GM12878 (cell line): Measurements from ENCODE around the gene DDX27. TPM values are rescaled to one million over a fixed set of nuclear protein-coding genes. Genes with fewer than 3 reads are reported as not detected.

Source experiments
- ATAC-seq: fragments of 200-7000 bp; cut with Tn5 transposase; 3 replicates; pipeline ENCODE4 v1.9.1; 2020; ENCODE audit warnings: mild to moderate bottlenecking, moderate library complexity
- BruUV-seq: library from RNA; stranded (reverse); fragments of 400-500 nt; replicated peaks from 2 replicates; lab custom pipeline; 2021; lab: Mats Ljungman, UMichigan
- CTCF ChIA-PET: fragments of 300-600 bp; sonication (Branson Sonifier 250); formaldehyde crosslinking; extraction: SDS; loops from one replicate; lab custom pipeline; 2021; ENCODE audit warnings: inconsistent platforms; lab: Yijun Ruan, JAX
- POLR2A ChIA-PET: fragments of 350-600 bp; formaldehyde crosslinking; extraction: SDS; loops from one replicate; lab custom pipeline; 2021; ENCODE audit warnings: inconsistent platforms; lab: Charles Lee
- RAD21 ChIA-PET: fragments of 300-600 bp; sonication (Branson Sonifier 250); formaldehyde crosslinking; loops from one replicate; lab custom pipeline; 2023; ENCODE audit warnings: antibody characterized with exemption; ENCODE audit not compliant: unreplicated experiment; lab: Charles Lee
- SMC1A ChIA-PET: fragments of 300-600 bp; sonication (Branson Sonifier 250); formaldehyde crosslinking; loops from one replicate; lab custom pipeline; 2023; ENCODE audit not compliant: unreplicated experiment, uncharacterized antibody; lab: Charles Lee
- DNase-seq: peaks from one replicate; pipeline ENCODE4 v3.0.0-alpha.2; 2011; ENCODE audit warnings: low read depth, low spot score
- FAIRE-seq: peaks from 3 replicates; lab custom pipeline; 2011; peaks lifted over from hg19 to GRCh38; lab: Jason Lieb, UNC
- H2AFZ ChIP-seq: 2 replicates; pipeline ENCODE4 v1.6.0; 2011; ENCODE audit warnings: low read depth, low read length, control low read depth; ENCODE audit not compliant: control insufficient read depth
- H3K27ac ChIP-seq: 2 replicates; pipeline ENCODE4 v1.5.1; 2011; ENCODE audit warnings: control low read depth; ENCODE audit not compliant: control insufficient read depth, insufficient read depth
- H3K27me3 ChIP-seq, 2 experiments: replicated peaks in 1 of 2; 2 replicates each; pipeline versions ENCODE4 v1.6.0 to v1.6.1; 2011; ENCODE audit warnings: low read length in 1 of 2; ENCODE audit not compliant: control insufficient read depth in 2 of 2, insufficient read depth in 2 of 2
- H3K36me3 ChIP-seq, 2 experiments: 2 replicates each; pipeline ENCODE4 v1.5.1; 2011; ENCODE audit warnings: low read length in 1 of 2; ENCODE audit not compliant: control insufficient read depth in 2 of 2, insufficient read depth in 2 of 2
- H3K4me1 ChIP-seq: 2 replicates; pipeline ENCODE4 v1.6.1; 2011; ENCODE audit warnings: mild to moderate bottlenecking, low read length, moderate library complexity, mixed read lengths; ENCODE audit not compliant: control insufficient read depth, insufficient read depth
- H3K4me2 ChIP-seq: 2 replicates; pipeline ENCODE4 v1.6.0; 2011; ENCODE audit warnings: control low read depth; ENCODE audit not compliant: control insufficient read depth, insufficient read depth
- H3K4me3 ChIP-seq: fragments of 200-600 bp; sonication (generic); 2 replicates; pipeline ENCODE4 v1.5.1; 2016
- H3K79me2 ChIP-seq: 2 replicates; pipeline ENCODE4 v1.6.0; 2011; ENCODE audit warnings: low read length; ENCODE audit not compliant: control insufficient read depth, insufficient read depth
- H3K9ac ChIP-seq: 2 replicates; pipeline ENCODE4 v1.8.0; 2011; ENCODE audit warnings: low read length, control low read depth, mixed read lengths; ENCODE audit not compliant: control insufficient read depth, insufficient read depth
- H3K9me3 ChIP-seq: replicated peaks from 3 replicates; pipeline ENCODE4 v1.5.1; 2011; ENCODE audit warnings: mild to moderate bottlenecking, low read length; ENCODE audit not compliant: control insufficient read depth, insufficient read depth
- H4K20me1 ChIP-seq: 2 replicates; pipeline ENCODE4 v1.6.0; 2011; ENCODE audit not compliant: control insufficient read depth, insufficient read depth
- HSF1 ChIP-seq: fragments of 150-350 bp; IDR thresholded peaks from 2 replicates; pipeline ENCODE4 v1.6.1; 2014; ENCODE audit warnings: mild to moderate bottlenecking, low read depth, low read length
- SMAD5 ChIP-seq: IDR thresholded peaks from 2 replicates; pipeline ENCODE4 v1.6.1; 2016; ENCODE audit warnings: antibody characterized with exemption, low read depth
- WGBS: methylation state at CpG from one replicate; pipeline ENCODE4 v1.1.6; 2016; ENCODE audit warnings: low lambda C conversion rate; ENCODE audit not compliant: insufficient replicate concordance, insufficient coverage; ENCODE audit errors: missing lambda C conversion rate; 5-methylcytosine and 5-hydroxymethylcytosine counted together
- in situ Hi-C: fragments of 300-500 bp; cut with MboI; formaldehyde crosslinking; loops from 9 replicates; pipeline ENCODE4 v1.14.3; 2018; ENCODE audit warnings: mixed read lengths
- intact Hi-C: fragments of 100-400 bp; cut with micrococcal nuclease; formaldehyde crosslinking; loops from one replicate; pipeline ENCODE4 v1.14.2; 2022; ENCODE audit not compliant: unreplicated experiment
- polyA plus RNA-seq, 11 experiments: library from polyadenylated mRNA; depleted of rRNA in 4 of 11; unstranded in 6 of 11; stranded (reverse) in 5 of 11; fragments of >200 nt; fragmentation: Nextera tagmentation in 4 of 11; fragmentation: Illumina TruSeq in 1 of 11; extraction: Ambion mirVana in 4 of 11; extraction: Trizol in 1 of 11; gene quantifications; 1 replicate in 1 of 11; 2 replicates in 10 of 11; pipeline versions ENCODE4 v1.2.1 to v1.2.3, GENCODE V29; 2011 to 2016; ENCODE audit warnings: inconsistent platforms in 2 of 11, missing spikeins in 2 of 11, low read depth in 1 of 11
- total RNA-seq, 4 experiments: library from RNA; depleted of rRNA in 3 of 4; stranded (reverse); fragments of >200 nt in 3 of 4; fragmentation: Illumina TruSeq in 1 of 4; extraction: Trizol in 1 of 4; gene quantifications; 2 replicates each; pipeline versions ENCODE4 v1.2.1 to v1.2.3, GENCODE V29; 2013 to 2021

DDX27 gene
- total and polyA plus RNA-seq, 10 of the 15 experiments (the other 5 are each of a cell fraction or from before 2014, with no cell fraction given) = 19.8 to 78.8 (median 54.9) TPM

GRCh38 chr20:49288250-49288751 is 69.1 kb downstream of the DDX27 start:
- RAD21 ChIA-PET = no interaction called here

More at GRCh38 chr20:49288250-49288751, 69.1 kb downstream of the DDX27 start:
- Histone ChIP-seq H3K9me3 (peaks cover 28% of the 10 kb centered on the region), H3K36me3 (peaks cover 39 to 60% of the 10 kb centered on the region in 2 experiments), H3K27ac (no peak overlapping the region), H2AFZ (no peak overlapping the region), H3K4me3 (no peak overlapping the region), H3K27me3 (no peaks in the 10 kb centered on the region), H4K20me1 (peaks cover 27% of the 10 kb centered on the region), H3K79me2 (peaks cover 52% of the 10 kb centered on the region), H3K9ac (no peak overlapping the region), H3K4me2 (no peak overlapping the region; the same call in none of the 2 replicates), H3K4me1 (peaks cover 12% of the 10 kb centered on the region)
- no TSS peak for BruUV-seq
- FAIRE-seq = no peak
- ChIA-PET CTCF (interaction anchor here (0.6 kb wide), 1 partner anchor 92 kb away, joined by 4 read pairs; no protein-coding TSS in a partner anchor), SMC1A (no interaction called here), POLR2A (interaction anchor here (0.6 kb wide), 1 partner anchor 20 kb away, joined by 3 read pairs; no protein-coding TSS in a partner anchor)
- intact Hi-C loops = no loop called here
- no peak for ATAC-seq
- 100% methylated on average over 2 of the region's 2 CpGs for WGBS
- in situ Hi-C loops = no loop called here
- TF ChIP-seq SMAD5 = peak; percentile 19; the same call in 1 of the 2 replicates
- no peak for TF ChIP-seq HSF1
- no peak for DNase-seq
